Activated T-helper 17 cell treated with anti-CD3 and anti-CD28 coated beads, Interleukin-2, amount 50 U/mL, for 72 hours (primary cell): ENCODE data around the gene VSTM2A. TPM values are rescaled to one million over a fixed set of nuclear protein-coding genes. Genes with fewer than 3 reads are reported as not detected.
"Not testable (repeated sequence)": the region's sequence is repeated elsewhere in the genome, so short reads cannot be mapped to it uniquely, and the experiment has no call there.

Experiments
- ATAC-seq: fragments of 150-1000 bp; cut with Tn5 transposase; replicated peaks from 2 replicates; pipeline ENCODE4 v1.10.0; 2021; ENCODE audit warnings: mild to moderate bottlenecking, moderate library complexity
- H3K27ac Mint-ChIP-seq: one replicate; pipeline ENCODE4 v1.8.0; 2022; ENCODE audit warnings: mixed read lengths
- H3K27me3 Mint-ChIP-seq: one replicate; pipeline ENCODE4 v1.8.0; 2022; ENCODE audit warnings: mixed read lengths
- H3K36me3 Mint-ChIP-seq: one replicate; pipeline ENCODE4 v1.8.0; 2022; ENCODE audit warnings: low read depth, mild to moderate bottlenecking, mixed read lengths
- H3K4me1 Mint-ChIP-seq: one replicate; pipeline ENCODE4 v1.8.0; 2022; ENCODE audit warnings: mixed read lengths
- H3K4me3 Mint-ChIP-seq: one replicate; pipeline ENCODE4 v1.8.0; 2022; ENCODE audit warnings: mild to moderate bottlenecking, mixed read lengths
- H3K9me3 Mint-ChIP-seq: one replicate; pipeline ENCODE4 v1.8.0; 2022; ENCODE audit warnings: mixed read lengths
- total RNA-seq, 2 donors: library from RNA; stranded (reverse); gene quantifications; one replicate each; pipeline ENCODE4 v1.2.3, GENCODE V29; 2022

VSTM2A gene
- not detected for total RNA-seq

- no peak for ATAC-seq
- peaks cover 35% of the 10 kb centered on the region for H3K27me3 Mint-ChIP-seq
- no peak within 1 kb of the TSS for H3K4me3 Mint-ChIP-seq
- no peak within 1 kb of the TSS for H3K27ac Mint-ChIP-seq
- no peaks in the 10 kb centered on the region for H3K9me3 Mint-ChIP-seq
- H3K36me3 Mint-ChIP-seq = peaks cover 4% of the 10 kb centered on the region
- no peaks in the 10 kb centered on the region for H3K4me1 Mint-ChIP-seq
These were observed at the start of gene VSTM2A for GRCh38 chr7:54541669-54542625. TSS of gene VSTM2A (plus strand) at chr7:54542375. CDS start at chr7:54542731, 356 bp downstream.

- not testable (repeated sequence) for H3K27ac Mint-ChIP-seq, H3K27me3 Mint-ChIP-seq, H3K36me3 Mint-ChIP-seq, H3K4me1 Mint-ChIP-seq, H3K4me3 Mint-ChIP-seq, ATAC-seq, H3K9me3 Mint-ChIP-seq
These were observed 37.6 kb upstream of the VSTM2A start for GRCh38 chr7:54504531-54504930.

GRCh38 chr7:54529568-54529967 is 12.6 kb upstream of the VSTM2A start:
- Mint-ChIP-seq H3K27ac (no peak overlapping the region), H3K4me1 (no peaks in the 10 kb centered on the region), H3K36me3 (no peaks in the 10 kb centered on the region)

GRCh38 chr7:54538122-54538521 is 4.1 kb upstream of the VSTM2A start:
- H3K4me1 Mint-ChIP-seq = no peaks in the 10 kb centered on the region
- H3K36me3 Mint-ChIP-seq = no peaks in the 10 kb centered on the region
- ATAC-seq = no peak
- H3K27me3 Mint-ChIP-seq = peaks cover 11% of the 10 kb centered on the region
- H3K4me3 Mint-ChIP-seq = no peak overlapping the region
- peaks cover 6% of the 10 kb centered on the region for H3K9me3 Mint-ChIP-seq
- no peak overlapping the region for H3K27ac Mint-ChIP-seq

More at GRCh38 chr7:54529568-54529967, 12.6 kb upstream of the VSTM2A start:
- peaks cover 13% of the 10 kb centered on the region for H3K9me3 Mint-ChIP-seq
- ATAC-seq = no peak
- no peak overlapping the region for H3K4me3 Mint-ChIP-seq
- H3K27me3 Mint-ChIP-seq = no peaks in the 10 kb centered on the region

- no peaks in the 10 kb centered on the region for H3K9me3 Mint-ChIP-seq
- H3K4me3 Mint-ChIP-seq = no peak overlapping the region
- no peaks in the 10 kb centered on the region for H3K4me1 Mint-ChIP-seq
- no peak for ATAC-seq
- H3K27me3 Mint-ChIP-seq = peaks cover 37% of the 10 kb centered on the region
- H3K36me3 Mint-ChIP-seq = peaks cover 4% of the 10 kb centered on the region
- no peak overlapping the region for H3K27ac Mint-ChIP-seq
These were observed 895 bp downstream of the VSTM2A start for GRCh38 chr7:54543051-54543488.

GRCh38 chr7:54544149-54544526 is 2.0 kb downstream of the VSTM2A start:
- Mint-ChIP-seq H3K27ac (no peak overlapping the region), H3K27me3 (peaks cover 40% of the 10 kb centered on the region), H3K36me3 (peaks cover 4% of the 10 kb centered on the region), H3K9me3 (no peaks in the 10 kb centered on the region), H3K4me3 (no peak overlapping the region), H3K4me1 (no peaks in the 10 kb centered on the region)
- no peak for ATAC-seq

GRCh38 chr7:54544527-54545240 is 2.5 kb downstream of the VSTM2A start:
- Mint-ChIP-seq H3K36me3 (peaks cover 4% of the 10 kb centered on the region), H3K27ac (no peak overlapping the region), H3K9me3 (no peaks in the 10 kb centered on the region), H3K27me3 (peaks cover 40% of the 10 kb centered on the region), H3K4me1 (no peaks in the 10 kb centered on the region), H3K4me3 (no peak overlapping the region)
- no peak for ATAC-seq

- H3K27ac Mint-ChIP-seq = no peak overlapping the region
- H3K9me3 Mint-ChIP-seq = no peaks in the 10 kb centered on the region
- H3K27me3 Mint-ChIP-seq = peaks cover 40% of the 10 kb centered on the region
- H3K4me3 Mint-ChIP-seq = no peak overlapping the region
- ATAC-seq = no peak
- no peaks in the 10 kb centered on the region for H3K4me1 Mint-ChIP-seq
- H3K36me3 Mint-ChIP-seq = peaks cover 4% of the 10 kb centered on the region
These were observed 3.0 kb downstream of the VSTM2A start for GRCh38 chr7:54545241-54545563.

- no peak for ATAC-seq
- no peak overlapping the region for H3K27ac Mint-ChIP-seq
These were observed 4.2 kb downstream of the VSTM2A start for GRCh38 chr7:54546081-54546985.

GRCh38 chr7:54546986-54547314 is 4.8 kb downstream of the VSTM2A start:
- no peak for ATAC-seq
- Mint-ChIP-seq H3K4me1 (no peaks in the 10 kb centered on the region), H3K4me3 (no peak overlapping the region), H3K27ac (no peak overlapping the region), H3K9me3 (no peaks in the 10 kb centered on the region), H3K27me3 (peaks cover 33% of the 10 kb centered on the region), H3K36me3 (peaks cover 4% of the 10 kb centered on the region)

More at GRCh38 chr7:54546081-54546985, 4.2 kb downstream of the VSTM2A start:
- Mint-ChIP-seq H3K36me3 (peaks cover 4% of the 10 kb centered on the region), H3K9me3 (no peaks in the 10 kb centered on the region), H3K27me3 (peaks cover 39% of the 10 kb centered on the region), H3K4me1 (no peaks in the 10 kb centered on the region), H3K4me3 (no peak overlapping the region)

- Mint-ChIP-seq H3K9me3 (peaks cover 6% of the 10 kb centered on the region), H3K4me3 (no peak overlapping the region)
These were observed 8.3 kb downstream of the VSTM2A start for GRCh38 chr7:54550471-54550870.

GRCh38 chr7:54556121-54556520 is 13.9 kb downstream of the VSTM2A start:
- no peak for ATAC-seq
- no peaks in the 10 kb centered on the region for H3K36me3 Mint-ChIP-seq
- H3K9me3 Mint-ChIP-seq = peaks cover 6% of the 10 kb centered on the region
- no peaks in the 10 kb centered on the region for H3K4me1 Mint-ChIP-seq
- no peak overlapping the region for H3K27ac Mint-ChIP-seq
- no peaks in the 10 kb centered on the region for H3K27me3 Mint-ChIP-seq
- H3K4me3 Mint-ChIP-seq = no peak overlapping the region

More at GRCh38 chr7:54550471-54550870, 8.3 kb downstream of the VSTM2A start:
- H3K36me3 Mint-ChIP-seq = no peaks in the 10 kb centered on the region
- no peaks in the 10 kb centered on the region for H3K4me1 Mint-ChIP-seq
- no peak overlapping the region for H3K27ac Mint-ChIP-seq
- no peak for ATAC-seq
- peaks cover 12% of the 10 kb centered on the region for H3K27me3 Mint-ChIP-seq

GRCh38 chr7:54559401-54559800 is 17.2 kb downstream of the VSTM2A start:
- no peak overlapping the region for H3K27ac Mint-ChIP-seq
- H3K9me3 Mint-ChIP-seq = no peaks in the 10 kb centered on the region
- H3K4me3 Mint-ChIP-seq = no peak overlapping the region
- no peak for ATAC-seq
- H3K27me3 Mint-ChIP-seq = no peaks in the 10 kb centered on the region
- no peaks in the 10 kb centered on the region for H3K4me1 Mint-ChIP-seq
- H3K36me3 Mint-ChIP-seq = no peaks in the 10 kb centered on the region

GRCh38 chr7:54560198-54560597 is 18.0 kb downstream of the VSTM2A start:
- Mint-ChIP-seq H3K27ac (no peak overlapping the region), H3K4me1 (no peaks in the 10 kb centered on the region), H3K36me3 (no peaks in the 10 kb centered on the region), H3K4me3 (no peak overlapping the region), H3K9me3 (peaks cover 2% of the 10 kb centered on the region), H3K27me3 (no peaks in the 10 kb centered on the region)
- no peak for ATAC-seq
